CD4-positive, alpha-beta T cell treated with Interleukin-6 for 4 hours (primary cell): Measurements from ENCODE around the gene KDM4E.
"Not testable (repeated sequence)": the region's sequence is repeated elsewhere in the genome, so short reads cannot be mapped to it uniquely, and the experiment has no call there.

Experiments used
- DNase-seq: peaks from one replicate; pipeline ENCODE4 v3.0.0-alpha.2; 2020; ENCODE audit warnings: mixed read lengths

The KDM4E gene

GRCh38 chr11:95024958-95025357 is at the start of gene KDM4E:
Gene KDM4E (plus strand): TSS chr11:95025258. CDS start chr11:95025558, 300 bp downstream.
- DNase-seq, result no peak

GRCh38 chr11:94975599-94975998 is 49.5 kb upstream of the KDM4E start:
- DNase-seq, result no peak

GRCh38 chr11:94987378-94987777 is 37.7 kb upstream of the KDM4E start:
- no peak for DNase-seq

DNA sequence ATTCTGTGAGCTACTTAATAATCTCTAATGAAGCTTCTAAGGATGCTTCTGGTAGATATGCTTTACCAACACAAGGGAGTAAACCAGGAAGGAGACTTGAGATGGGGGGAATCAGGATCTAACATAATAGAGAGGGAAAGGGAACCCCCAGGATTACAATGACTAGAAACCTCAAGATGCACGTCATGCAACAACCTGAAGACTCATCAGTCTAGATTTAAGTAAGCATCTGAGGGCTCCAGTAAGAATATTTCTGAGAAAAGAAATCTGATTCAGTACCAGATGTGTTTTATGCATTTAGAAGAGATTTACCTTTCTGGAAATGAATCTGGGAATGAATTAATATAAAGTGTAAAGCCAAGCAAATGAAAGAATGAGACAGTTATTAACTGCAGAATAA is 36.3 kb upstream of the KDM4E start:
- DNase-seq, result no peak

DNA sequence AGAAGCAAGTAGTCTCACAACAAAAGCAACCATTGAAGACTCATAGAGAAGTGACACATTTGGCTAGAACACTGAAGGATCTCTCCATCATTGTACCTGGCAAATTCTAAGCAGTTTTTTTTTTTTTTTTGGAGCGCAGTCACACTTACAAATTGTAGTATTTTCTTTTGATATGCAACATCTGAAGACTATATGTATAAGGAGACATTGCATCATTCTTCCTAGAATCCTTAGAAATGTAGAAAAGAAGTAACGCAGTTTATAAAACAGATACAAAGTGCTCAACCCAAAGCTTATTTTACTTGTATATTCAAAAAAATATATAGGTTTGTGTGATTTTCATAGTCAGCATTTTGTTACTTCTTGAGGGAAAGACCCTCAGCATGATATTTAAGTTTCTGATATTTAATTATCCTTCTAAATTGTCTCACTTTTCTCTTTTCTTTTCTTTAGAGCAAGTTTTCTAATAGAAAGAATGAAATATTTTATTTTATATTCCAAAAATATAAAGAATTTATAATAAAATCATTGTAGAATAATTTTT is 31.6 kb upstream of the KDM4E start:
- DNase-seq, result no peak

- no peak for DNase-seq
Measured at GRCh38 chr11:94997437-94997836, 27.6 kb upstream of the KDM4E start.

GRCh38 chr11:94998285-94998684 is 26.8 kb upstream of the KDM4E start:
- no peak for DNase-seq

- no peak for DNase-seq
Measured at GRCh38 chr11:95003716-95004115, 21.3 kb upstream of the KDM4E start.

GRCh38 chr11:95005642-95006041 is 19.4 kb upstream of the KDM4E start:
- no peak for DNase-seq

DNA sequence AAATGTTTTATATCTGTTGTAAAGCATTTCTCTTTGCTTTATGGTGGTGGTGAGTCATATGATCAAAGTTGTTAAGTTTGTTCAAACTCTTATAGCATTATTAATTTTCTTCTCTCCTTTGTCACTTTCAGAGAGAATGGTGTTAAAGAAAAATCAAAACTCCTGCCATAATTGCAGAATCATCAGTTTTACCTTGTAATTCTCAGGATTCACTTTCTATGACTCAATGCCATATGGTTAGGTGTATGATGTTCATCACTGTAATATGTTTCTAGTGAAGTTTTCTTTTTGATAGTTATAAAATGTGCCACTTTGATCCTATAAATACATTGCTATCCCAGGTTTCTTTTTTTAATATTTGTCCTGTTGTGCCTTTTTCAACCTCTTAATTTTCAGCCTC is 13.7 kb upstream of the KDM4E start:
- DNase-seq, result no peak

DNA sequence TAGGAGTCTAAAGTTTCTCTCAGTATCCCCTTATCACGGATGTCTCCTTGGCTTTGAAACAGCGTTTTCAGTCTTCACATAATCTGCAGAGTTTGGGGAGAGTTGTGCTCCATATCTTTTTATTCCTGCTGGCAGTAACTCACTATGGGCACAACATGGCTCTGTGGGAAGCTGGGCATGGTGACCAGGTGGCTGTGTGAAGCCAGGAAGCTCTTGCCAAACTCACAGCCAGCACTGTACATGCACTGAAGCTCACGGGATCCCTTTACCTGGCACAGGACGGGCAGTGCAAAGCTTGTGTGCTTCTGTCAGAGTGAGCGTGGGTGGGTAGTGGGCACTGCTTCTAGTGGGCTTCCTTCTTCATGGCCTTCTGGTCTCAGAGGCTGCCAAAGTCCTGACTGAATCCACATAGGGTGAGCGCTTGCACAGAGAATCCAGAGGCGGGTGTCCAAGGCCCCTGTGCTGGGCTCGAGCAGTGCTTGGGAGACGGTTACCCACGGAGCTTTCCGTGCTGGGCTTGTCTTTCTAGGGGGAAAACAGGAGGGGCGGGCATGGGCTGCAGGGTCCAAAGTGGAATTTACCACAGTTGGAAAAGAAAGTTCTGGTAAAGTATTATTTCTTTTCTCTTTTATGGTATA is 10.8 kb upstream of the KDM4E start:
- DNase-seq, result no peak

DNA sequence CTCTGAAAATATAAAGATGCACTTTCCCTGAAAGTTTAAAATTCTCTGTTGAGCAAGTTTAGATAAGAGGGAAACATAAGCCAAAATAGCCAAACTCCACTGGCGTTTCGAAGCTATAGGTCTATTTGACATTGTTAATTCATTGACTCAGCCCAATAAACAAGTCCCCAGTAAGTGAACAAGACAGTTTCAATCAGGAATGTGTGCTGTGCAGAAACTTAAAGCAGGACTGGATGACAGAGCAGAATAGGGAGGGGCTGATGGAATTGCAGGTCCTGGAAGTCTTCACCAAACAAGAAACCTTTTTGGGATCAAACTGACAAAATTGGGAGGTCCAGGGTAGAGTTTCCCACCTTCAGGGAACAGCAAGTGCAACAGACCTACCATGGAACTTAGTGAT is 8.9 kb upstream of the KDM4E start:
- DNase-seq, result no peak

DNA sequence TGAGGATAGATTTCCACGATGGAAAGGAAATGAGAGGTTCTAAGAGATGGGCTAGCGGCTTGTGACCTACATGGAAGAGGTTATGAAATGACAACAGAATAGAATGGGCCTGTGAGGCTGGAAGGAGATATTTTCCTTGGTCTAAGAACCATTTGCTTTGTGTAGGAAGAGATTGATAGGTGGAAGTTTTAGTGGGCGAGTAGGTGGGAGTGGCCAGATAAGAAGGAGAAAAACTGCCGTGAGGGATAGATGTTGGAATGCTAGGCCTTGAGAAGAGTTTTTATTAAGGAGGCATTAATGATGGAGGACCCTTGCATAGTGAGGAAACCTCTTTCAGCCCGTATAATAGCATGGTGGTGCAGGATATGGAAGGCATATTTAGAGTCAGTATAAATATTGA is 3.6 kb upstream of the KDM4E start:
- DNase-seq, result not testable (repeated sequence)

DNA sequence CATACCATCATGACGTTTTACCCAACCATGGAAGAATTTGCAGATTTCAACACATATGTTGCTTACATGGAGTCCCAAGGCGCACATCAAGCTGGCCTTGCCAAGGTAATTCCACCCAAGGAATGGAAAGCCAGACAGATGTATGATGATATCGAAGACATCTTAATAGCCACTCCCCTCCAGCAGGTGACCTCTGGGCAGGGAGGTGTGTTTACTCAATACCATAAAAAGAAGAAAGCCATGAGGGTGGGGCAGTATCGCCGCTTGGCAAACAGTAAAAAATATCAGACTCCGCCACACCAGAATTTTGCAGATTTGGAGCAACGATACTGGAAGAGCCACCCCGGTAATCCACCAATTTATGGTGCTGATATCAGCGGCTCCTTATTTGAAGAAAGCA is 536 bp downstream of the KDM4E start:
- DNase-seq, result not testable (repeated sequence)

- no peak for DNase-seq
Measured at GRCh38 chr11:95028357-95028756, 3.3 kb downstream of the KDM4E start.

GRCh38 chr11:95033051-95033450 is 8.0 kb downstream of the KDM4E start:
- DNase-seq, result no peak

DNA sequence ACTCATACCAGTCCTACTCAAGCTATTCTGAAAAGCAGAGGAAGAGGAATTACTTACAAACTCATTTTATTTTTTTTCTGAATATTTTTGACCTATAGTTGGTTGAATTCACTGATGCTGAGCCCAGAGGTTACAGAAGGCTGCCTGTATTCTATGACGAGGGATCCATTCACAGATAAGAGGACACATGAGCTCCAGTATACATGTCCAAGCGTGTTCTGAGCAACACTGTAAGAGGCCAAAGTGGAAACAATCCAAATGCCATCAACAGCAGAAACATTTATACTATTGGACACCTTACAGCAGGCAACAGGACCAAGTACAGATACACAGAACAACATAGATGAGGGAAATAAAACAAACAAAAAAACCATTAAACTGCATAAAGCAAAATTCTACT is 10.3 kb downstream of the KDM4E start:
- no peak for DNase-seq

DNA sequence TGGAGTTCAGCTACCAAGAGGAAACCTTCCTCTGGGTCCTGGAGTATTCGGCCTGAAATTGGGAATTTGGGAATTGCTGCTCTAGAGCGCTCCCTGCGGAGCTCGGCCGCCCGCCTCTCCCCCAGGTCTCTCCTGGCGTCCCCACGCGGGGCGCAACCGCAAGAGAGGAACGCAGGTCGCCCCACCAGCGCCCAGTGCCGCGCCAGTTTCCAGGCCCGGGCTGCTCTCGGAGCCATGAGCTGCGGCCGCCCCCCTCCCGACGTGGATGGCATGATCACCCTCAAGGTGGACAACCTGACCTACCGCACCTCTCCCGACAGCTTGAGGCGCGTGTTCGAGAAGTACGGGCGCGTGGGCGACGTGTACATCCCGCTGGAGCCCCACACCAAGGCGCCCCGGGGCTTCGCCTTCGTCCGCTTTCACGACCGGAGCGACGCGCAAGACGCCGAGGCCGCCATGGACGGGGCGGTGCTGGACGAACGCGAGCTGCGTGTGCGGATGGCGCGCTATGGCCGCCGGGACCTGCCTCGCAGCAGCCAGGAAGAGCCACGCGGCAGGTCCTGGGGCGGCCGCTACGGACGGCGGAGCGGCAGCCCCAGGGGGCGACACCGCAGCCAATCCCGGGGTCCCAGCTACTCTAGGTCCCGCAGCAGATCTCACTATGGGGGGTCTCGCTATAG is 12.4 kb downstream of the KDM4E start:
- peak; percentile 17 for DNase-seq

- no peak for DNase-seq
Measured at GRCh38 chr11:95042239-95042638, 17.2 kb downstream of the KDM4E start.

GRCh38 chr11:95042906-95043305 is 17.8 kb downstream of the KDM4E start:
- DNase-seq, result no peak

DNA sequence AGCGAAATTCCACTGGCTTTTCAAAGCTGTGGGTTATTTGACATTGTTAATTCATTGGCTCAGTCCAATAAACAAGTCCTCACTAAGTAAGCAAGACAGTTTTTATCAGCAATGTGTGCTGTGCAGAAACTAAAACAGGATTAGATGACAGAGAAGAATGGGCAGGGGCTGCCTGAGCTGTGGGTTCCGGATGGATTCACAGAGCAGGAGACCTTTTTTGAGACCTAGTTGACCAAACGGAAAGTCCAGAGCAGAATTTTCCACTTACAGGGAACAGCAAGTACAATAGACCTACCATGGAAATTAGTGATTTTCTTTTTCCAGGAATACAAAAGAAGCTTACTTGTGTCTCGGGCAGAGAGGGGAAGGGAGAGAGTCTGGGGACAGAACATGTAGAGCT is 19.0 kb downstream of the KDM4E start:
- DNase-seq, result no peak

DNA sequence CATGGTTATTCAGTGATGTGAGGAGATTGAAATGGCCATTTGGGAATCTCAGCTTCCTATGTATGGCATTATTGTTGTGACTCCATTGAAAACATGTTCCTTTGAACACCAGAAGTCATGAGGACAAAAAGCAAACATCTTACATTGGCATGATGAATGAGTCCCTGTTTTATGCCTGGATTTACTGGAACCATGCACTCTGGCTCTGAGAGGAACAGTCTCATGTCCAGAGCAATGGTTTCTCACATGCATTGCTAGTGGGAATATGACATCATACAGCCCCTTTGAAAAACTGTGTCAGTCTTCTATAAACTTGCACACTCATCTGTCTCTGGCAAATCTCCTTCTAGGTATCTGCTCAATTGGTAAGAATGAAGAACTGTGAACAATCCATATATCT is 20.8 kb downstream of the KDM4E start:
- no peak for DNase-seq

GRCh38 chr11:95049122-95049521 is 24.1 kb downstream of the KDM4E start, which contains the start of gene KDM4F:
Gene KDM4F (plus strand): TSS chr11:95049422.
- not testable (repeated sequence) for DNase-seq

- DNase-seq, result no peak
Measured at GRCh38 chr11:95050595-95051202, 25.6 kb downstream of the KDM4E start.
